Esophagus muscularis mucosa (tissue), 4 donors: ENCODE results near the gene SNX27. TPM values are rescaled to one million over a fixed set of nuclear protein-coding genes. Genes with fewer than 3 reads are reported as not detected.

ENCODE experiments used
- DNase-seq: peaks from one replicate; pipeline ENCODE4 v3.0.0-alpha.2; 2017; ENCODE audit errors: extremely low spot score
- H3K27ac ChIP-seq, 4 donors: fragments of 200-600 bp; sonication (generic); replicated peaks in 1 of 4; 1 replicate in 3 of 4; 2 replicates in 1 of 4; pipeline ENCODE4 v1.5.1; 2016 to 2019; ENCODE audit warnings: mild to moderate bottlenecking in 1 of 4
- H3K27me3 ChIP-seq, 4 donors: fragments of 200-600 bp; sonication (generic); one replicate each; pipeline versions ENCODE4 v1.5.1 to v1.6.0; 2016 to 2019
- H3K36me3 ChIP-seq, 4 donors: fragments of 200-600 bp; sonication (generic); one replicate each; pipeline ENCODE4 v1.5.1; 2016 to 2019
- H3K4me1 ChIP-seq, 4 donors: fragments of 200-600 bp; sonication (generic); one replicate each; pipeline ENCODE4 v1.5.1; 2016 to 2019
- H3K4me3 ChIP-seq, 4 donors: fragments of 200-600 bp; sonication (generic); 1 replicate in 2 of 4; 2 replicates in 2 of 4; pipeline ENCODE4 v1.5.1; 2016 to 2019; ENCODE audit warnings: mild to moderate bottlenecking in 4 of 4, moderate library complexity in 1 of 4
- H3K9me3 ChIP-seq, 4 donors: fragments of 200-600 bp; sonication (generic); 1 replicate in 3 of 4; 2 replicates in 1 of 4; pipeline ENCODE4 v1.5.1; 2016 to 2019
- CTCF ChIP-seq, 3 experiments: fragments of 200-600 bp in 2 of 3; fragments of 450-650 bp in 1 of 3; sonication (generic) in 2 of 3; IDR thresholded peaks; one replicate each; pipeline ENCODE4 v1.5.1; 2017 to 2019; ENCODE audit warnings: antibody characterized with exemption in 3 of 3, mild to moderate bottlenecking in 2 of 3, moderate library complexity in 1 of 3
- EP300 ChIP-seq: sonication (generic); formaldehyde crosslinking; IDR thresholded peaks from one replicate; pipeline ENCODE4 v1.6.1; 2017; ENCODE audit warnings: antibody characterized with exemption
- POLR2A ChIP-seq: fragments of 450-650 bp; IDR thresholded peaks from one replicate; pipeline ENCODE4 v1.6.1; 2017; ENCODE audit warnings: antibody characterized with exemption, moderate library complexity, mild to moderate bottlenecking, low read depth
- POLR2AphosphoS5 ChIP-seq, 2 donors: sonication (generic); formaldehyde crosslinking; IDR thresholded peaks; one replicate each; pipeline ENCODE4 v1.6.1; 2017; ENCODE audit warnings: antibody characterized with exemption in 2 of 2
- WGBS: methylation state at CpG from one replicate; pipeline ENCODE4 v1.1.5; 2018; 5-methylcytosine and 5-hydroxymethylcytosine counted together
- intact Hi-C: fragments of 100-400 bp; cut with DNase I; formaldehyde crosslinking; loops from one replicate; pipeline ENCODE4 v1.15.1; 2023
- total RNA-seq, 4 donors: library from RNA; depleted of rRNA; stranded (reverse); fragments of >200 nt; gene quantifications; one replicate each; pipeline versions ENCODE4 v1.1.0 to v1.2.1, GENCODE V29; 2016

Gene SNX27
- total RNA-seq, 4 donors from 2014 or later = 39.4 to 55.4 (median 49.6) TPM

GRCh38 chr1:151710187-151710840 is 98.5 kb downstream of the SNX27 start:
- Histone ChIP-seq H3K4me1 (no peaks in the 10 kb centered on the region), H3K4me3 (no peak overlapping the region), H3K27ac (no peak overlapping the region), H3K36me3 (no peaks in the 10 kb centered on the region), H3K9me3 (no peaks in the 10 kb centered on the region), H3K27me3 (peaks cover 0 to 12% (median 0%) of the 10 kb centered on the region in 4 donors)
- TF ChIP-seq POLR2AphosphoS5 (IDR thresholded peaks at IDR 0.05) (no peak), EP300 (no peak), POLR2A (no peak), CTCF (IDR thresholded peaks at IDR 0.05) (no peak)
- intact Hi-C loops = no loop called here
- WGBS = 47% methylated on average over 15 of the region's 15 CpGs
- no peak for DNase-seq

- TF ChIP-seq POLR2AphosphoS5 (IDR thresholded peaks at IDR 0.05) (no peak), EP300 (no peak), POLR2A (no peak), CTCF (IDR thresholded peaks at IDR 0.05) (no peak)
- Histone ChIP-seq H3K4me3 (no peak overlapping the region), H3K27me3 (peaks cover 0 to 21% (median 2%) of the 10 kb centered on the region in 4 donors), H3K9me3 (no peaks in the 10 kb centered on the region), H3K27ac (no peak overlapping the region), H3K36me3 (no peaks in the 10 kb centered on the region), H3K4me1 (peaks cover 0 to 5% (median 1%) of the 10 kb centered on the region in 4 donors)
- intact Hi-C loops = no loop called here
- 83% methylated on average over 17 of the region's 21 CpGs for WGBS
- DNase-seq = no peak
Observed at GRCh38 chr1:151711044-151711800, 99.4 kb downstream of the SNX27 start.

- Histone ChIP-seq H3K4me1 (peaks cover 6 to 12% (median 9%) of the 10 kb centered on the region in 4 donors), H3K27me3 (peaks cover 0 to 28% (median 4%) of the 10 kb centered on the region in 4 donors), H3K27ac (no peak overlapping the region), H3K4me3 (no peak overlapping the region), H3K9me3 (no peaks in the 10 kb centered on the region), H3K36me3 (no peaks in the 10 kb centered on the region)
- 71% methylated on average over 10 of the region's 10 CpGs for WGBS
- no peak for TF ChIP-seq POLR2A
- TF ChIP-seq CTCF (IDR thresholded peaks at IDR 0.05) = no peak
- TF ChIP-seq EP300 = no peak
- TF ChIP-seq POLR2AphosphoS5 (IDR thresholded peaks at IDR 0.05) = no peak
- no peak for DNase-seq
- intact Hi-C loops = no loop called here
Observed at GRCh38 chr1:151711951-151712350, 100.1 kb downstream of the SNX27 start.

- WGBS = 80% methylated on average over 1 of the region's 2 CpGs
- Histone ChIP-seq H3K36me3 (no peaks in the 10 kb centered on the region), H3K27ac (no peak overlapping the region), H3K9me3 (no peaks in the 10 kb centered on the region), H3K4me1 (peaks cover 15 to 23% (median 18%) of the 10 kb centered on the region in 4 donors), H3K4me3 (no peak overlapping the region), H3K27me3 (peaks cover 0 to 29% (median 4%) of the 10 kb centered on the region in 4 donors)
- DNase-seq = no peak
- TF ChIP-seq EP300 (no peak), CTCF (IDR thresholded peaks at IDR 0.05) (no peak), POLR2A (no peak), POLR2AphosphoS5 (IDR thresholded peaks at IDR 0.05) (no peak)
- intact Hi-C loops = no loop called here
Observed at GRCh38 chr1:151713044-151713443, 101.2 kb downstream of the SNX27 start.
